Thyroid gland (tissue), 4 donors: ENCODE results near the gene TRAIP.

ENCODE experiments used
- POLR2A ChIP-seq, 2 donors: fragments of 450-650 bp; IDR thresholded peaks; one replicate each; pipeline ENCODE4 v1.6.1; 2017; ENCODE audit warnings: antibody characterized with exemption in 2 of 2, mild to moderate bottlenecking in 2 of 2, moderate library complexity in 1 of 2
- TF ChIP-seq, protein P1 (sequence below), 6 experiments: fragments of 200-600 bp in 3 of 6; fragments of 450-650 bp in 3 of 6; sonication (generic) in 3 of 6; IDR thresholded peaks; one replicate each; pipeline ENCODE4 v1.5.1; 2016 to 2019; ENCODE audit warnings: antibody characterized with exemption in 6 of 6, mild to moderate bottlenecking in 2 of 6, inconsistent platforms in 1 of 6, moderate library complexity in 1 of 6

DNA sequence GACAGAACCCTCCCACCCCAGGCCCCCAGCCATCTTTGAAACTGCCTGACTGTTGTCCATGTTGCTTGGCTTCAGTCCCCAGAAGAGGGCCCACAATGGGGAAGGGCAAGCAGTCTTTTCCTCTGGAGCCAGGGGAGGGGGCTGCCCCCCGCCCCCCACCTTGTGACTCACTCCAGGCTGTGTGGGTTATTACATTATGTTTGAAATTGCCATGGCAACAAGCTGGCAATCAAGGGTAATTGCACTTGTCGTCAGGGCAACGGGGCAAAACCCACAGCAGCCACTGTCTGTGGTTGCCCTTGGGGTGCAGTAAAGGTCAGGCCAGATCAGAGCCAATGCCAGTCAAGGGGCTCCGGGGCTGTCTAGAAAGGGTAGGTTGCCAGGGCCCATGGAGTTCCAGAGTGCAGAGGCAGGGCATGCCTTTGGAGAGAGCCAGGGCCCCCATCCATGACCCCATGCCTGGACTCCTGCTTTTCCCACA lies 16.5 kb upstream of the TRAIP start:
- TF ChIP-seq, protein P1, sequence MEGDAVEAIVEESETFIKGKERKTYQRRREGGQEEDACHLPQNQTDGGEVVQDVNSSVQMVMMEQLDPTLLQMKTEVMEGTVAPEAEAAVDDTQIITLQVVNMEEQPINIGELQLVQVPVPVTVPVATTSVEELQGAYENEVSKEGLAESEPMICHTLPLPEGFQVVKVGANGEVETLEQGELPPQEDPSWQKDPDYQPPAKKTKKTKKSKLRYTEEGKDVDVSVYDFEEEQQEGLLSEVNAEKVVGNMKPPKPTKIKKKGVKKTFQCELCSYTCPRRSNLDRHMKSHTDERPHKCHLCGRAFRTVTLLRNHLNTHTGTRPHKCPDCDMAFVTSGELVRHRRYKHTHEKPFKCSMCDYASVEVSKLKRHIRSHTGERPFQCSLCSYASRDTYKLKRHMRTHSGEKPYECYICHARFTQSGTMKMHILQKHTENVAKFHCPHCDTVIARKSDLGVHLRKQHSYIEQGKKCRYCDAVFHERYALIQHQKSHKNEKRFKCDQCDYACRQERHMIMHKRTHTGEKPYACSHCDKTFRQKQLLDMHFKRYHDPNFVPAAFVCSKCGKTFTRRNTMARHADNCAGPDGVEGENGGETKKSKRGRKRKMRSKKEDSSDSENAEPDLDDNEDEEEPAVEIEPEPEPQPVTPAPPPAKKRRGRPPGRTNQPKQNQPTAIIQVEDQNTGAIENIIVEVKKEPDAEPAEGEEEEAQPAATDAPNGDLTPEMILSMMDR (IDR thresholded peaks at IDR 0.05), result peak in 1 of 6 experiments; percentile 26
- TF ChIP-seq POLR2A (IDR thresholded peaks at IDR 0.05), result no peak
